SU-DHL-6 (cell line): ENCODE data around the gene ODAD2.

Source experiments
- H2AFZ ChIP-seq: fragments of 200-600 bp; sonication (generic); 2 replicates; pipeline ENCODE4 v1.6.1; 2014; ENCODE audit warnings: low read depth, mild to moderate bottlenecking, moderate library complexity, mixed read lengths, antibody characterized with exemption, low read length; ENCODE audit not compliant: severe bottlenecking
- H3F3A ChIP-seq: fragments of 200-600 bp; shearing (Covaris generic); 2 replicates; pipeline ENCODE4 v1.6.0; 2016; ENCODE audit warnings: antibody characterized with exemption, mild to moderate bottlenecking; ENCODE audit not compliant: insufficient read depth
- H3K27ac ChIP-seq: fragments of 200-600 bp; sonication (generic); 2 replicates; pipeline ENCODE4 v1.5.1; 2016; ENCODE audit warnings: low read depth, mild to moderate bottlenecking, low read length, moderate library complexity, mixed read lengths
- H3K27me3 ChIP-seq: fragments of 200-600 bp; sonication (generic), shearing (Covaris generic); 2 replicates; pipeline ENCODE4 v1.6.0; 2014; ENCODE audit warnings: mild to moderate bottlenecking, low read length
- H3K36me3 ChIP-seq: fragments of 200-600 bp; sonication (generic); 2 replicates; pipeline ENCODE4 v1.6.1; 2014; ENCODE audit warnings: mild to moderate bottlenecking, low read length, mixed read lengths
- H3K4me2 ChIP-seq: fragments of 300-600, 200-600 bp; shearing (Covaris generic), sonication (generic); 2 replicates; pipeline ENCODE4 v1.6.0; 2014; ENCODE audit warnings: low read length, low read depth, mild to moderate bottlenecking; ENCODE audit not compliant: poor library complexity, severe bottlenecking
- H3K4me3 ChIP-seq: fragments of 200-600 bp; sonication (generic); 2 replicates; pipeline ENCODE4 v1.5.1; 2014; ENCODE audit warnings: antibody characterized with exemption, low read length, mild to moderate bottlenecking, mixed read lengths; ENCODE audit not compliant: insufficient read depth, poor library complexity, severe bottlenecking
- H3K79me2 ChIP-seq: fragments of 200-600 bp; sonication (generic); 2 replicates; pipeline ENCODE4 v1.6.1; 2014; ENCODE audit warnings: mild to moderate bottlenecking, low read length, moderate library complexity; ENCODE audit not compliant: insufficient read depth
- H3K9ac ChIP-seq: fragments of 200-600 bp; sonication (generic); 2 replicates; pipeline ENCODE4 v1.7.0; 2014; ENCODE audit warnings: mild to moderate bottlenecking, low read length
- H3K9me2 ChIP-seq: fragments of 200-600 bp; sonication (generic); replicated peaks from 2 replicates; pipeline ENCODE4 v1.6.1; 2014; ENCODE audit warnings: low read length; ENCODE audit not compliant: insufficient read depth
- H3K9me3 ChIP-seq: fragments of 200-600 bp; sonication (generic); 2 replicates; pipeline ENCODE4 v1.6.1; 2014; ENCODE audit warnings: low read length, mixed read lengths; ENCODE audit not compliant: insufficient read depth
- H4K20me1 ChIP-seq: fragments of 200-600 bp; sonication (generic); 2 replicates; pipeline ENCODE4 v1.6.1; 2014; ENCODE audit warnings: low read depth, mild to moderate bottlenecking, antibody characterized with exemption, low read length, moderate library complexity, mixed read lengths
- CTCF ChIP-seq: fragments of 200-600 bp; sonication (generic); IDR thresholded peaks from one replicate; pipeline ENCODE4 v1.5.1; 2017; ENCODE audit warnings: antibody characterized with exemption, mild to moderate bottlenecking, low read length, moderate library complexity; ENCODE audit not compliant: insufficient read depth, poor library complexity, severe bottlenecking
- EZH2phosphoT487 ChIP-seq: fragments of 200-600 bp; sonication (generic), shearing (Covaris generic); conservative IDR thresholded peaks from 2 replicates; pipeline ENCODE4 v1.6.1; 2018; ENCODE audit warnings: mild to moderate bottlenecking, antibody characterized with exemption, low read length, moderate library complexity, mixed read lengths

Gene ODAD2

DNA sequence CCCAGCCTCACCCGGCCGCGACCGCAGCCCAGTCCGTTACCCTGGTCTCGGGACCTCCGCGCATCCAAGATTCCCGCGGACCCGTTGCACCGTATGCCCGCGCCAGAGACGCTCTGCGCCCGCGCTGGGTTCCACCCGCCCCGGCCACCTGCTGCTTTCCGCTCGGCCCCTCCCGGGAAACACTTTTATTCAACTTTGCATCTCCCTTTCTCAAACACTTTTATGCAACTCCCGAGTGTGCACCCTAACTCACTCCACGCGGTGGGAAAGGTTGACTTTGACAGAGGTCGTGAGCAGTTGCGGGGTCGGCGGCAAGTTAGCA, at the start of gene ODAD2:
TSS of gene ODAD2 (minus strand) at position 126 of the 322 bp plus-strand sequence. CDS start 3,937 bp downstream, outside the sequence.
- Histone ChIP-seq H3K36me3 (no peaks in the 10 kb centered on the region), H3K79me2 (no peaks in the 10 kb centered on the region), H4K20me1 (no peaks in the 10 kb centered on the region), H3K9me2 (no peaks in the 10 kb centered on the region), H3F3A (no peaks in the 10 kb centered on the region), H3K9ac (no peak within 1 kb of the TSS), H3K27ac (no peak within 1 kb of the TSS), H3K9me3 (no peaks in the 10 kb centered on the region), H3K4me3 (no peak within 1 kb of the TSS), H2AFZ (no peak within 1 kb of the TSS), H3K27me3 (no peaks in the 10 kb centered on the region), H3K4me2 (no peak within 1 kb of the TSS)
- no peak for TF ChIP-seq CTCF
- TF ChIP-seq EZH2phosphoT487 = no peak

DNA sequence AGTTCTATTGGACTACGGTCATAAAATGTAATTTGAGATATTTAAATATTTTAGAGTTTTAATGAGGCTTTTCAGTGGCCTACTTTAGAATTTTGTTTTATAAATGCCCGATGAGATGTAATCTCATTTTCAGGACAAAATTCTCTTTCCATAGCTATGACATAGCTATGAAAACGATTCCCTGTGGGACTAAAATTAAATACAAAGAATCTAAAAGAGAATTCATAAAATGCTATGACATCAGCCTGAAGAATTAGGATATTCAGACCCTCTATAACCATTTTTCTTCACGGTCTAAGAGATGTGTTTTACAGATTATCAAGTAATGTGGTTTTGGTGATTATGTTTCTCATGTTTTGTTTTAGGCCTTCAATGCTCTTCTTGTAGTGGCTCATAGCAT, 48.2 kb upstream of the ODAD2 start:
- Histone ChIP-seq H3F3A (no peaks in the 10 kb centered on the region), H3K9me3 (no peaks in the 10 kb centered on the region), H3K9me2 (no peaks in the 10 kb centered on the region), H3K27me3 (no peaks in the 10 kb centered on the region), H3K79me2 (no peaks in the 10 kb centered on the region), H2AFZ (no peak overlapping the region), H3K36me3 (no peaks in the 10 kb centered on the region), H4K20me1 (no peaks in the 10 kb centered on the region), H3K4me3 (no peak overlapping the region), H3K27ac (no peak overlapping the region), H3K9ac (no peak overlapping the region), H3K4me2 (no peak overlapping the region)
- TF ChIP-seq EZH2phosphoT487 = no peak
- no peak for TF ChIP-seq CTCF

DNA sequence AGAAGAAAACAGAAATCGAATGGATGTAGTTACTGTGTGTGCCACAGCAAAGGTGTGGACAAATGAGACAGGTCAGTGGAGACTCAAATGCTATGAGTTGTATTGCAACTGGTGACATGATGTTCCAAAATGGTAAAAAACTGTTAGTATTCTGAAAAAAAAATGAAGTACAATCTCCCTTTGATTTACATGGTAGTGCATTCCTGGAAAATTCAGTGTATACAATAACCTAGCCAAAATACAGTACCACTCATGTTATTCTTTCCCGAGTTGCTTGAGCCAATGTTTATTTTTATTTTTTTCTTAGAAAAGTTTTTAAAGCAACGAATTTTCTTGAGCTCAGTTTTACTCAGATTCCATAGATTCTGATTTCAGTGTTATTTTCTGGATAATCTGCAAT, 47.7 kb upstream of the ODAD2 start:
- H3K4me2 ChIP-seq = no peak overlapping the region

More for the DNA sequence above, 47.7 kb upstream of the ODAD2 start:
- H3K27ac ChIP-seq = no peak overlapping the region
- H2AFZ ChIP-seq = no peak overlapping the region
- H4K20me1 ChIP-seq = no peaks in the 10 kb centered on the region
- no peaks in the 10 kb centered on the region for H3F3A ChIP-seq
- H3K79me2 ChIP-seq = no peaks in the 10 kb centered on the region
- no peak for TF ChIP-seq EZH2phosphoT487
- TF ChIP-seq CTCF = no peak
- no peaks in the 10 kb centered on the region for H3K9me2 ChIP-seq
- no peaks in the 10 kb centered on the region for H3K36me3 ChIP-seq
- no peaks in the 10 kb centered on the region for H3K27me3 ChIP-seq
- no peaks in the 10 kb centered on the region for H3K9me3 ChIP-seq
- no peak overlapping the region for H3K4me3 ChIP-seq
- no peak overlapping the region for H3K9ac ChIP-seq
